ENCODE results near the gene PTTG1IP.

DNA sequence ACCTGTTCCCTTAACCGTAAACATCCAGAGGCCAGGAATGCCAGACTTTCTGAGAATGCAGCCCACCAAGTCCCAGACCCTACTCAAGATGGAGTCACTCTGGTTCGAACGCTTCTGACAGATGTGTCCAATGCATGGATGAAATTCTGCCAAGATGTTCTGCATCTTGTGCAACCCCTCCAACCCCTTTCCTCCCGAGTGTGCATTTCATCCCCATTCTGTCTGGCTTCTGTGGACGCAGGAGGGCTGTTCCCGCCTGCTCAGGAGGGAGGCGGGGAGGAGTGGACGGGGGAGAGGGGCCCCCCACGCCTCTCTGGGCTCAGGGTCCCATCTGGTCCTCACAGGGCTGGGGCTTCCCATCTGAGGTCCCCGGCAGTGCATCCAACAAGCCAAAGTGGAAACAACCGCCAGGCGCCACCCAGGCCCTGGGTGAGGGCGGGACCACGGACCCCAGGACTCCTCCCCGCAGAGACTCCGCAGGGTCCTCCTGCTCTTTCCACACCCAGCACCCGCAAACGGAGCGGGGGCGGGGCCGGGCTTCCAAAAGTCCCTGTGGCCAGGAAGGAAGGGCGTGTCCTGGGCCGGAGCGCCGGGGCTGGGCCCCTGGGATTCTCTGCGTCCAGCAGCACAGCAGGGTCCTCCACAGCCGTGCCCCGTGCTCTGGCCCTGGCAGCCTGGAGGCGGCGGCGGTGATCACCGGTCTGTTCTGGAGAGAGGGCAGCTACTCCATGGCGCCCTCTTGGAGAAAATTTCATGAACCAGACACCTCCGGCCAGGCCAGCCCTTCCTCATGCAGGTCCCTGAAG, 27.9 kb downstream of the PTTG1IP start:
- TF ChIP-seq, protein P1, sequence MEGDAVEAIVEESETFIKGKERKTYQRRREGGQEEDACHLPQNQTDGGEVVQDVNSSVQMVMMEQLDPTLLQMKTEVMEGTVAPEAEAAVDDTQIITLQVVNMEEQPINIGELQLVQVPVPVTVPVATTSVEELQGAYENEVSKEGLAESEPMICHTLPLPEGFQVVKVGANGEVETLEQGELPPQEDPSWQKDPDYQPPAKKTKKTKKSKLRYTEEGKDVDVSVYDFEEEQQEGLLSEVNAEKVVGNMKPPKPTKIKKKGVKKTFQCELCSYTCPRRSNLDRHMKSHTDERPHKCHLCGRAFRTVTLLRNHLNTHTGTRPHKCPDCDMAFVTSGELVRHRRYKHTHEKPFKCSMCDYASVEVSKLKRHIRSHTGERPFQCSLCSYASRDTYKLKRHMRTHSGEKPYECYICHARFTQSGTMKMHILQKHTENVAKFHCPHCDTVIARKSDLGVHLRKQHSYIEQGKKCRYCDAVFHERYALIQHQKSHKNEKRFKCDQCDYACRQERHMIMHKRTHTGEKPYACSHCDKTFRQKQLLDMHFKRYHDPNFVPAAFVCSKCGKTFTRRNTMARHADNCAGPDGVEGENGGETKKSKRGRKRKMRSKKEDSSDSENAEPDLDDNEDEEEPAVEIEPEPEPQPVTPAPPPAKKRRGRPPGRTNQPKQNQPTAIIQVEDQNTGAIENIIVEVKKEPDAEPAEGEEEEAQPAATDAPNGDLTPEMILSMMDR (IDR thresholded peaks at IDR 0.05): no peak
- TF ChIP-seq POLR2A (IDR thresholded peaks at IDR 0.05) (no peak), POLR2AphosphoS5 (IDR thresholded peaks at IDR 0.05) (no peak)

Data from prostate gland (tissue), 2 donors.